Calu3 (cell line): ENCODE results near the gene DBP. TPM values are rescaled to one million over a fixed set of nuclear protein-coding genes. Genes with fewer than 3 reads are reported as not detected.

Experiments used
- BruUV-seq: library from RNA; stranded (reverse); fragments of 400-500 nt; replicated peaks from 2 replicates; lab custom pipeline; 2021; lab: Mats Ljungman, UMichigan
- CTCF ChIA-PET: fragments of 300-600 bp; sonication (Branson Sonifier 250); formaldehyde crosslinking; loops from one replicate; lab custom pipeline; 2022; ENCODE audit warnings: antibody characterized with exemption; lab: Charles Lee
- DNase-seq: peaks from one replicate; pipeline ENCODE4 v3.0.0; 2022
- H3K27ac Mint-ChIP-seq: one replicate; pipeline ENCODE4 v1.8.0; 2022; ENCODE audit warnings: mixed read lengths; ENCODE audit not compliant: unreplicated experiment
- H3K27me3 Mint-ChIP-seq: one replicate; pipeline ENCODE4 v1.8.0; 2022; ENCODE audit warnings: mixed read lengths; ENCODE audit not compliant: unreplicated experiment
- H3K36me3 Mint-ChIP-seq: one replicate; pipeline ENCODE4 v1.8.0; 2022; ENCODE audit warnings: mild to moderate bottlenecking, moderate library complexity, mixed read lengths; ENCODE audit not compliant: insufficient read depth, unreplicated experiment
- H3K4me1 Mint-ChIP-seq: one replicate; pipeline ENCODE4 v1.8.0; 2022; ENCODE audit warnings: mild to moderate bottlenecking, low read depth, mixed read lengths; ENCODE audit not compliant: unreplicated experiment
- H3K4me3 Mint-ChIP-seq: one replicate; pipeline ENCODE4 v1.8.0; 2022; ENCODE audit warnings: mild to moderate bottlenecking, low read depth, moderate library complexity, mixed read lengths; ENCODE audit not compliant: unreplicated experiment
- H3K9me3 Mint-ChIP-seq: one replicate; pipeline ENCODE4 v1.8.0; 2022; ENCODE audit warnings: low read depth, mixed read lengths; ENCODE audit not compliant: unreplicated experiment
- intact Hi-C: fragments of 100-400 bp; cut with micrococcal nuclease; formaldehyde crosslinking; loops from one replicate; pipeline ENCODE4 v1.10.0; 2022; ENCODE audit not compliant: unreplicated experiment
- total RNA-seq: library from RNA; stranded (reverse); gene quantifications from 2 replicates; pipeline ENCODE4 v1.2.3, GENCODE V29; 2022
- TF ChIP-seq, protein P1 (sequence below): fragments of 200-600 bp; IDR thresholded peaks from one replicate; pipeline ENCODE4 v1.8.0; 2022; ENCODE audit warnings: antibody characterized with exemption; ENCODE audit not compliant: unreplicated experiment

The DBP gene
- total RNA-seq, 1 experiment from 2014 or later, result 4.3 TPM

DNA sequence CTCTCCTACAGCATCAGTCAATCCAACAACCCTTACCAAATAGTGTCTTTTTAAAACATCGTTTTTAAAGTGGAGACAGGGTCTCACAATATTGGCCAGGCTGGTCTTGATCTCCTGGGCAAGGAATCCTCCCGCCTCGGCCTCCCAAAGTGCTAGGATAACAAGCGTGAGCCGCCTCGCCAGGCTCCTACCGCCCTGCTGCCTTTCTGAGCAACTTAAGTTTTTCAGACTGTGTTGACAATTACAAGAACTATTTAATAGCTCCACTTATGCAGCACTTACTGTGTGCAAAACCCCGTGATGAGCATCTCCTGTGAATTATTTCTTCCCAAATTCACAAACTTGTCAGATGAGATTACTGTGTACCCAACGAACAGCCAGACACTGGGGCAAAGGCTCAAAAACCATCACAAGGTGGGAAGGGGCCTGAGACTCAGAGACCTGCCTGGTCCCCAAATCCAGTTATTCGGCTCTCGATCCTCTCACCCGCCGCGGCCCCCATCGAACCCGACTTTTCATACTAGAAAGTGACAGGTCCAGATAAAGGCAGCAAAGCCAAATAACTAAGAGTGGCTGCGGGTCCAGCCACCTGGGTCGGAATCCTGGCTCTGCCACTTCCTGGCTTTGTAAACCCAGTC, 18.8 kb downstream of the DBP start:
- DNase-seq, result no peak
- BruUV-seq, result TSS peak; percentile 83
- intact Hi-C loops, result no loop called here
- peak overlapping the region; percentile 100 for H3K27ac Mint-ChIP-seq
- H3K27me3 Mint-ChIP-seq, result no peaks in the 10 kb centered on the region
- H3K9me3 Mint-ChIP-seq, result no peaks in the 10 kb centered on the region
- peaks cover 54% of the 10 kb centered on the region for H3K4me1 Mint-ChIP-seq
- H3K4me3 Mint-ChIP-seq, result peak overlapping the region; percentile 94
- peaks cover 66% of the 10 kb centered on the region for H3K36me3 Mint-ChIP-seq
- TF ChIP-seq, protein P1, sequence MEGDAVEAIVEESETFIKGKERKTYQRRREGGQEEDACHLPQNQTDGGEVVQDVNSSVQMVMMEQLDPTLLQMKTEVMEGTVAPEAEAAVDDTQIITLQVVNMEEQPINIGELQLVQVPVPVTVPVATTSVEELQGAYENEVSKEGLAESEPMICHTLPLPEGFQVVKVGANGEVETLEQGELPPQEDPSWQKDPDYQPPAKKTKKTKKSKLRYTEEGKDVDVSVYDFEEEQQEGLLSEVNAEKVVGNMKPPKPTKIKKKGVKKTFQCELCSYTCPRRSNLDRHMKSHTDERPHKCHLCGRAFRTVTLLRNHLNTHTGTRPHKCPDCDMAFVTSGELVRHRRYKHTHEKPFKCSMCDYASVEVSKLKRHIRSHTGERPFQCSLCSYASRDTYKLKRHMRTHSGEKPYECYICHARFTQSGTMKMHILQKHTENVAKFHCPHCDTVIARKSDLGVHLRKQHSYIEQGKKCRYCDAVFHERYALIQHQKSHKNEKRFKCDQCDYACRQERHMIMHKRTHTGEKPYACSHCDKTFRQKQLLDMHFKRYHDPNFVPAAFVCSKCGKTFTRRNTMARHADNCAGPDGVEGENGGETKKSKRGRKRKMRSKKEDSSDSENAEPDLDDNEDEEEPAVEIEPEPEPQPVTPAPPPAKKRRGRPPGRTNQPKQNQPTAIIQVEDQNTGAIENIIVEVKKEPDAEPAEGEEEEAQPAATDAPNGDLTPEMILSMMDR, result no peak
- CTCF ChIA-PET, result interaction anchor here (0.8 to 1.4 kb wide), 2 partner anchors 9 to 19 kb away, joined by 3 to 5 read pairs; partner anchors contain the start of gene DBP

DNA sequence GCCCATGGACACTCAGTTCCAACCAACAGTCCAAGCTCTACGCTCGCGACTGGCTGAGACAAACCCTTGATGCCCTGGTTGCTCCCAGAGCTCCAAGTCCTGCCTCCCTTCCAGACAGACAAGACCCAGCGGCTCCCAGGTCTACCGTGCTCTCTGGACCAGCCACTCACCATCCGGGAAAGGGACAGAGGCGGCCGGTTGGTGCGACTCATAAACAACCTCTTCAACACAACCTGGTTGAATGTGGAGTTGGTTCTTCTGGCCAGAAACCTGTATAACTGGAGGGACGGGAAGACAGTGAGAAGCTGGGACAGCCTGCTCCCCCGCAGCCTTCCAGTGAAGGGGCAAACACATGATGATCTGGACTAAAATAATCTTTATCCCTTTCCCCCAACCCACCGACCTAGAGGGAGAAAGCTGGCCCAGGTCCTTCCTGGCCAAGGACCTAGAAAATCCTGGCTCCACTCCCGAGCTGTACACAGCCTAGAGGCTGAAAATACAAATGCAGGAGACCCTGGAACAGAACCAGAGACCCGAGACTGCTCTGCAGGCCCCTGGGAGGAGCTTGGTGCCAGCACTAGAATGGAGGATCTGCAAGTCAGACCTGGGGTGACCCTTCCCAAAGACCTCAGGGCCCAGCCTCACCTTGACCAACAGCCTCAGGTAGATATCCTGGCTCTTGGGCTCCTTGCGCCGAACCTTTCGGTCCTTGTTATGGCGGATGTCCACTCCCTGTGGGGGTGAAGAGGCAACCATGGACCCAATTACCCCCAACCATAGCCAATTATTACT, 19.8 kb downstream of the DBP start:
- H3K4me3 Mint-ChIP-seq, result peak overlapping the region; percentile 94
- DNase-seq, result no peak
- H3K36me3 Mint-ChIP-seq, result peaks cover 69% of the 10 kb centered on the region
- intact Hi-C loops, result no loop called here
- peaks cover 54% of the 10 kb centered on the region for H3K4me1 Mint-ChIP-seq
- H3K27ac Mint-ChIP-seq, result peak overlapping the region; percentile 100
- TF ChIP-seq, protein P1, result peak; percentile 17
- CTCF ChIA-PET, result interaction anchor here (0.6 to 1.5 kb wide), 3 partner anchors 9 to 28 kb away, joined by 4 read pairs; no protein-coding TSS in a partner anchor
- no peaks in the 10 kb centered on the region for H3K9me3 Mint-ChIP-seq
- BruUV-seq, result no TSS peak
- H3K27me3 Mint-ChIP-seq, result no peaks in the 10 kb centered on the region

DNA sequence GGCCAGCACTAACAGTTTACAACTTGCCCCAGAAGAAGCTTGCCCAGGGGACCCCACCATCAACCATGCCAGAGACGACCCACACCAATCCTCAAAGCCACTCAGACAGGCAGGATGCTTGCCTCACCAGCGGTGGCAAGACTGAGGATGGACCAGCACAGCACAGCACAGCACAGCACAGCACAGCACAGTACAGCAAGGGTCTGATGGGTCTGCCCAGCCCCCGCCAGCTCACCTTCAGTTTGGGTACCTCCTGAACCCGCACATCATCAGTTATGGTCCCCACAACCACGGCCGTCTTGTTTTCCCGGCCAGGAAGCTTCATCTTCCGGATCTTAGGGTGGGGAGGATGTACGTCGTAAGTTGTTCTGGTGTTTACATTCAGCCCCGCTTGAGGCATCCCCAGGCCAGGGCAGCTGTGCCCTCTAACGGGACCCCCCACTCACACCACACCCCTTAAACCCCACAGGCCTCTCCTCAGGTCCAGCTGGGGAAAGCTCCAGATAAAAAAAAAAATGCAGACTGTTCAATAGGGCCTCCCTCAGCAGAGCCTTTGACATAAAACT, 20.6 kb downstream of the DBP start:
- BruUV-seq, result no TSS peak
- Mint-ChIP-seq H3K4me1 (peaks cover 54% of the 10 kb centered on the region), H3K27ac (peak overlapping the region; percentile 100), H3K4me3 (peak overlapping the region; percentile 94), H3K27me3 (no peaks in the 10 kb centered on the region), H3K9me3 (no peaks in the 10 kb centered on the region), H3K36me3 (peaks cover 69% of the 10 kb centered on the region)
- no peak for DNase-seq
- CTCF ChIA-PET, result interaction anchor here (0.6 to 1.5 kb wide), 2 partner anchors 8 to 23 kb away, joined by 4 read pairs; no protein-coding TSS in a partner anchor
- intact Hi-C loops, result no loop called here
- TF ChIP-seq, protein P1, result no peak

DNA sequence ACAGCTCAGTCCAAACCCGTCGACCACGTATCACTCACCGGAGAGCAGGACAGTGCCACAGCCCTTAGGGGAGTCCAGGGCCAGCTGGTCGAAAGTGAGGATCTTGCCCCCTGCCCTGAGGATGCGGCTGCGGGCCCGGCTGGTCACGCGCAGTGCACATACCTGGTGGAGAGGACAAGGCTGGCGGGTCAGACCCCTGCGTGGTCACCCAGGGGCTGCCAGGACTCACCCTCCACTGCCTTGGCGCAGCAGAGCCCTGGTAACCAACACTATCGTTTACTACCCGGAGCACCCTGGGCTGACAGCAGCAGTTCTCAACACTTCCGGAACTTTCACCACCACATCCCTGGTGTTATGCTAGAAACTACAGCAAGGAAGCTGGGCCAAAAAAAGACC, 21.1 kb downstream of the DBP start:
- CTCF ChIA-PET, result no interaction called here

More for the DNA sequence above, 21.1 kb downstream of the DBP start:
- no TSS peak for BruUV-seq
- intact Hi-C loops, result no loop called here
- Mint-ChIP-seq H3K9me3 (no peaks in the 10 kb centered on the region), H3K4me3 (peak overlapping the region; percentile 94), H3K27me3 (no peaks in the 10 kb centered on the region), H3K27ac (peak overlapping the region; percentile 100), H3K36me3 (peaks cover 69% of the 10 kb centered on the region), H3K4me1 (peaks cover 54% of the 10 kb centered on the region)
- TF ChIP-seq, protein P1, result no peak
- DNase-seq, result no peak
